Keratinocyte (primary cell): Measurements from ENCODE around the gene DMXL2. TPM values are rescaled to one million over a fixed set of nuclear protein-coding genes. Genes with fewer than 3 reads are reported as not detected.
"Not testable (repeated sequence)": the region's sequence is repeated elsewhere in the genome, so short reads cannot be mapped to it uniquely, and the experiment has no call there.

Source experiments
- DNase-seq: peaks from one replicate; pipeline ENCODE4 v3.0.0-alpha.2; 2011; ENCODE audit warnings: low read depth, missing footprints, low spot score
- FAIRE-seq: peaks from 2 replicates; lab custom pipeline; 2011; peaks lifted over from hg19 to GRCh38; lab: Jason Lieb, UNC
- H2AFZ ChIP-seq: 2 replicates; pipeline ENCODE4 v1.6.0; 2012; ENCODE audit warnings: low read length, control low read depth, inconsistent platforms; ENCODE audit not compliant: control insufficient read depth
- H3K27ac ChIP-seq: 2 replicates; pipeline ENCODE4 v1.5.1; 2011; ENCODE audit warnings: low read length; ENCODE audit not compliant: control insufficient read depth, insufficient read depth
- H3K27me3 ChIP-seq: 3 replicates; pipeline ENCODE4 v1.6.0; 2011; ENCODE audit warnings: low read length; ENCODE audit not compliant: control insufficient read depth, insufficient read depth; ENCODE audit errors: extremely low read depth
- H3K36me3 ChIP-seq, 2 experiments: 2 replicates in 1 of 2; 3 replicates in 1 of 2; pipeline ENCODE4 v1.5.1; 2011; ENCODE audit warnings: low read length in 2 of 2, mild to moderate bottlenecking in 1 of 2; ENCODE audit not compliant: control insufficient read depth in 2 of 2, insufficient read depth in 2 of 2; ENCODE audit errors: extremely low read depth in 1 of 2
- H3K4me1 ChIP-seq: 3 replicates; pipeline ENCODE4 v1.5.1; 2011; ENCODE audit warnings: low read length; ENCODE audit not compliant: control insufficient read depth, insufficient read depth; ENCODE audit errors: extremely low read depth
- H3K4me2 ChIP-seq: 3 replicates; pipeline ENCODE4 v1.6.0; 2011; ENCODE audit warnings: low read depth, low read length; ENCODE audit not compliant: control insufficient read depth, insufficient read depth; ENCODE audit errors: extremely low read depth
- H3K4me3 ChIP-seq, 3 experiments: fragments of 200-600 bp in 1 of 3; sonication (generic) in 1 of 3; 2 replicates in 2 of 3; 3 replicates in 1 of 3; pipeline ENCODE4 v1.5.1; 2011 to 2016; ENCODE audit warnings: low read length in 3 of 3, mild to moderate bottlenecking in 3 of 3, control low read depth in 2 of 3, inconsistent platforms in 1 of 3, low read depth in 1 of 3, mixed read lengths in 1 of 3, mixed run types in 1 of 3, moderate library complexity in 1 of 3; ENCODE audit not compliant: control insufficient read depth in 2 of 3, insufficient read depth in 2 of 3; ENCODE audit errors: extremely low read depth in 1 of 3
- H3K79me2 ChIP-seq: 2 replicates; pipeline ENCODE4 v1.6.0; 2012; ENCODE audit warnings: low read length; ENCODE audit not compliant: control insufficient read depth, insufficient read depth
- H3K9ac ChIP-seq: 3 replicates; pipeline ENCODE4 v1.6.0; 2011; ENCODE audit warnings: low read length; ENCODE audit not compliant: control insufficient read depth, insufficient read depth; ENCODE audit errors: extremely low read depth
- H3K9me1 ChIP-seq: 3 replicates; pipeline ENCODE4 v1.6.0; 2011; ENCODE audit warnings: low read length; ENCODE audit not compliant: control insufficient read depth, insufficient read depth; ENCODE audit errors: extremely low read depth
- H3K9me3 ChIP-seq: 2 replicates; pipeline ENCODE4 v1.5.1; 2012; ENCODE audit warnings: low read depth, low read length; ENCODE audit not compliant: control insufficient read depth
- H4K20me1 ChIP-seq: 3 replicates; pipeline ENCODE4 v1.6.0; 2011; ENCODE audit warnings: low read length; ENCODE audit not compliant: control insufficient read depth, insufficient read depth; ENCODE audit errors: extremely low read depth
- CTCF ChIP-seq, 3 experiments: IDR thresholded peaks in 1 of 3; conservative IDR thresholded peaks in 1 of 3; optimal IDR thresholded peaks in 1 of 3; 2 replicates in 2 of 3; 3 replicates in 1 of 3; pipeline versions ENCODE3 to v1.5.1; 2011; ENCODE audit warnings: low read length in 3 of 3, mild to moderate bottlenecking in 3 of 3, moderate library complexity in 2 of 3, control low read depth in 1 of 3, inconsistent platforms in 1 of 3; ENCODE audit not compliant: insufficient read depth in 2 of 3; ENCODE audit errors: extremely low read depth in 1 of 3
- EZH2 ChIP-seq: IDR thresholded peaks from one replicate; pipeline ENCODE4 v1.6.1; 2012; ENCODE audit warnings: inconsistent platforms, mild to moderate bottlenecking, low read length, moderate library complexity
- dilution Hi-C: fragments of 300-500 bp; cut with MboI; formaldehyde crosslinking; loops from one replicate; pipeline ENCODE4 v1.7.0; 2020; ENCODE audit warnings: low sequenced_read_pairs; ENCODE audit not compliant: extremely low pct_ligation_motif_present
- polyA plus RNA-seq, 5 experiments: library from polyadenylated mRNA; depleted of rRNA in 3 of 5; stranded (reverse) in 3 of 5; stranded (forward) in 1 of 5; unstranded in 1 of 5; fragments of >200 nt; gene quantifications; 1 replicate in 1 of 5; 2 replicates in 3 of 5; 3 replicates in 1 of 5; pipeline versions ENCODE4 v1.2.1 to v1.2.3, GENCODE V29; 2011 to 2012; ENCODE audit warnings: missing spikeins in 2 of 5, low read depth in 1 of 5, low replicate concordance in 1 of 5

Gene DMXL2
- polyA plus RNA-seq, 1 donor (not counting 4 experiments of a cell fraction or from before 2014, with no cell fraction given), result 14.9 TPM

- DNase-seq, H3K79me2 ChIP-seq, H3K27ac ChIP-seq, H3K36me3 ChIP-seq, FAIRE-seq, H3K4me1 ChIP-seq, H3K9ac ChIP-seq, H4K20me1 ChIP-seq, H3K9me3 ChIP-seq, dilution Hi-C loops, H3K9me1 ChIP-seq, H2AFZ ChIP-seq, H3K27me3 ChIP-seq, H3K4me2 ChIP-seq, H3K4me3 ChIP-seq: not testable (repeated sequence)
These were observed 53.4 kb downstream of the DMXL2 start for GRCh38 chr15:51568939-51569784.

GRCh38 chr15:51561271-51561670 is 61.3 kb downstream of the DMXL2 start:
- TF ChIP-seq CTCF (optimal IDR thresholded peaks at IDR 0.05 in 1 of 3, IDR thresholded peaks at IDR 0.05 in 1 of 3, conservative IDR thresholded peaks at IDR 0.05 in 1 of 3; ENCODE audit: extremely low read depth in 1 of 3, insufficient read depth in 2 of 3, low read length in 3 of 3), result no peak
- TF ChIP-seq EZH2, result no peak
- Histone ChIP-seq H3K9ac (no peak overlapping the region), H3K27ac (no peak overlapping the region), H3K9me1 (no peaks in the 10 kb centered on the region), H3K9me3 (no peaks in the 10 kb centered on the region), H4K20me1 (no peaks in the 10 kb centered on the region), H2AFZ (no peak overlapping the region), H3K36me3 (no peaks in the 10 kb centered on the region), H3K27me3 (no peaks in the 10 kb centered on the region), H3K4me2 (no peak overlapping the region), H3K4me3 (no peak overlapping the region), H3K4me1 (no peaks in the 10 kb centered on the region), H3K79me2 (no peaks in the 10 kb centered on the region)
- FAIRE-seq (no peak), DNase-seq (no peak)
- dilution Hi-C loops, result no loop called here
